ENCODE measurements around the gene CAPN9.
"Not testable (repeated sequence)": the region's sequence is repeated elsewhere in the genome, so short reads cannot be mapped to it uniquely, and the experiment has no call there.

CAPN9 gene, protein sequence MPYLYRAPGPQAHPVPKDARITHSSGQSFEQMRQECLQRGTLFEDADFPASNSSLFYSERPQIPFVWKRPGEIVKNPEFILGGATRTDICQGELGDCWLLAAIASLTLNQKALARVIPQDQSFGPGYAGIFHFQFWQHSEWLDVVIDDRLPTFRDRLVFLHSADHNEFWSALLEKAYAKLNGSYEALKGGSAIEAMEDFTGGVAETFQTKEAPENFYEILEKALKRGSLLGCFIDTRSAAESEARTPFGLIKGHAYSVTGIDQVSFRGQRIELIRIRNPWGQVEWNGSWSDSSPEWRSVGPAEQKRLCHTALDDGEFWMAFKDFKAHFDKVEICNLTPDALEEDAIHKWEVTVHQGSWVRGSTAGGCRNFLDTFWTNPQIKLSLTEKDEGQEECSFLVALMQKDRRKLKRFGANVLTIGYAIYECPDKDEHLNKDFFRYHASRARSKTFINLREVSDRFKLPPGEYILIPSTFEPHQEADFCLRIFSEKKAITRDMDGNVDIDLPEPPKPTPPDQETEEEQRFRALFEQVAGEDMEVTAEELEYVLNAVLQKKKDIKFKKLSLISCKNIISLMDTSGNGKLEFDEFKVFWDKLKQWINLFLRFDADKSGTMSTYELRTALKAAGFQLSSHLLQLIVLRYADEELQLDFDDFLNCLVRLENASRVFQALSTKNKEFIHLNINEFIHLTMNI

DNA sequence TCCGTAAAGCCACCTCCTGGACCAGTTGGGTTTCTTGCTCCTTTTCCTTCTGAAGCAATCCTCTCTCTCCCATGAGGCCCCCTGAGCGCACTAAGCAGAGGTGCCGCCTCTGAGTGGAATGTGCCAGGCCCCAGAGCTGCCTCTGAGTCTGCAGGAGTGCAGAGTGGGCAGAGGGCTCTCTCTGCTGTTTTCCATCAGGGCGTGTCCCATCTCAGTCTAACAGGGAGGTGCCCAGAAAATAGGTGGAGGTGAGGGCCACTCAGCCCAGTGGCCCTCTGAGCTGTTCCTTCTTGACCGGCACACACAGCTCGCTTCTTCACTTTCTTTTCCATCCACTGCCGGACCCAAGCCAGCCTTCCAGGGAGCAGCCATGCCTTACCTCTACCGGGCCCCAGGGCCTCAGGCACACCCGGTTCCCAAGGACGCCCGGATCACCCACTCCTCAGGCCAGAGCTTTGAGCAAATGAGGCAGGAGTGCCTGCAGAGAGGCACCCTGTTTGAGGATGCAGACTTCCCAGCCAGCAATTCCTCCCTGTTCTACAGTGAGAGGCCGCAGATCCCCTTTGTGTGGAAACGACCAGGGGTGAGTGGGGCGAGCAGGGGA, at the start of gene CAPN9:
Gene CAPN9 (plus strand): TSS at position 262 of the 604 bp plus-strand sequence. CDS start 109 bp downstream, at position 371.
- H3K9me3 ChIP-seq (ENCODE audit: control insufficient read depth in 1 of 2, low read length in 2 of 2) = no peaks in the 10 kb centered on the region
- no peaks in the 10 kb centered on the region for H3K36me3 ChIP-seq (ENCODE audit: control insufficient read depth in 1 of 2, insufficient read depth in 2 of 2, low read length in 2 of 2)
- H3K4me1 ChIP-seq (ENCODE audit: control insufficient read depth in 1 of 2, insufficient read depth in 2 of 2, low read length in 2 of 2) = no peaks in the 10 kb centered on the region
- H3K4me3 ChIP-seq (ENCODE audit: low read depth in 1 of 2, low read length in 2 of 2) = no peak within 1 kb of the TSS
- no peak within 1 kb of the TSS for H3K27ac ChIP-seq (ENCODE audit: low read length)
- no peaks in the 10 kb centered on the region for H3K27me3 ChIP-seq (ENCODE audit: low read depth, low read length)

DNA sequence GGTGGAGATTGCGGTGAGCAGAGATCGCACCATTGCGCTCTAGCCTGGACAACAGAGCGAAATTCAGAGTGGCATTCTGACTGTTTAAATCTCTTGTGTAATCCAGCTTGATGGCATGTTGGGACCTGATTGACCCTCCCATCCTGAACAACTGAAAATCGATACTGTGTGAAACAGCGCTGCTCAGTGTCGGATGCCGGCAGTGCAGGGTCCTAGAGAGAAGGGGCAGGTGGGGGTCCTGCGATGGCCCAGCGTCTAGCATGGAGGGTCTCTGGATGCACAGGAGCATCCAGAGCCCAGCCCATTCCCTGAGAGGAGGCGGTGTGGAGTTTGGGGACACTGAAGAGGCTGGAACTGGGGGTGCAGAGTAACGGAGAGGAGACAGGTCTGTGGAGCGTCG, 49.1 kb upstream of the CAPN9 start:
- Histone ChIP-seq H3K27ac (ENCODE audit: low read length) (no peak overlapping the region), H3K27me3 (ENCODE audit: low read depth, low read length) (no peaks in the 10 kb centered on the region), H3K9me3 (ENCODE audit: control insufficient read depth in 1 of 2, low read length in 2 of 2) (no peaks in the 10 kb centered on the region), H3K4me1 (ENCODE audit: control insufficient read depth in 1 of 2, insufficient read depth in 2 of 2, low read length in 2 of 2) (no peaks in the 10 kb centered on the region), H3K36me3 (ENCODE audit: control insufficient read depth in 1 of 2, insufficient read depth in 2 of 2, low read length in 2 of 2) (peaks cover 4 to 13% of the 10 kb centered on the region in 2 donors), H3K4me3 (ENCODE audit: low read depth in 1 of 2, low read length in 2 of 2) (no peak overlapping the region)

DNA sequence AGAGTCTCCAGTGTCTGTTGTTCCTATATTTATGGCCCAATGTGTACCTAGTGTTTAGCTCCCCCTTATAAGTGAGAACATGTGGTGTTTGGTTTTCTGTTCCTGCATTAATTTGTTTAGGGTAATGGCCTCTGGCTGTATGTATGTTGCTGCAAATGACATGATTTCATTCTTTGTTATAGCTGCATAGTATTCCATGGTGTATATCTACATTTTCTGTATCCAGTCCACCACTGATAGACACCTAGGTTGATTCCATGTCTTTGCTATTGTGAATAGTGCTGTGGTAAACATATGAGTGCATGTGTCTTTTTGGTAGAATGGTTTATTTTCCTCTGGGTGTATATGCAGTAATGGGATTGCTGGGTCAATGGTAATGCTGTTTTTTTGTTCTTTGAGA, 48.2 kb upstream of the CAPN9 start:
- H3K36me3 ChIP-seq (ENCODE audit: control insufficient read depth in 1 of 2, insufficient read depth in 2 of 2, low read length in 2 of 2); H3K27ac ChIP-seq (ENCODE audit: low read length); H3K27me3 ChIP-seq (ENCODE audit: low read depth, low read length); H3K4me1 ChIP-seq (ENCODE audit: control insufficient read depth in 1 of 2, insufficient read depth in 2 of 2, low read length in 2 of 2); H3K9me3 ChIP-seq (ENCODE audit: control insufficient read depth in 1 of 2, low read length in 2 of 2); H3K4me3 ChIP-seq (ENCODE audit: low read depth in 1 of 2, low read length in 2 of 2): not testable (repeated sequence)

DNA sequence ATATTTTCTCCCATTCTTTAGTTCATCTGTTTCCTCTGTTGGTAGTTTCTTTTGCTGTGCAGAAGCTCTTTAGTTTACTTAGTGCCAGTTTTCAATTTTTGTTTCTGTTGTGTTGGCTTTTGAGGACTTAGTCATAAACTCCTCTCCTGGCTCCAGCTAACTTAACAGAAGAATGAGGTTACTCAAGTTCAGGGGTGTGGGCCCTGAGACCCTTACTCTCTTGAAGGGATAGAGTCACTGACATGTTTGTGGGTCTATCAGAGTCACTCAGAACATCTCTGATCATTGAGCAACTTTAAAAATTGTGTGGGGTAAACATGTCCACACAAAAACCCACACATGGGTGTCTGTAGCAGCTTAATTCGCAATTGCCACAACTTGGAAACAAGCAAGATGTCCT, 47.5 kb upstream of the CAPN9 start:
- no peaks in the 10 kb centered on the region for H3K9me3 ChIP-seq (ENCODE audit: control insufficient read depth in 1 of 2, low read length in 2 of 2)
- H3K36me3 ChIP-seq (ENCODE audit: control insufficient read depth in 1 of 2, insufficient read depth in 2 of 2, low read length in 2 of 2) = no peaks in the 10 kb centered on the region
- no peaks in the 10 kb centered on the region for H3K27me3 ChIP-seq (ENCODE audit: low read depth, low read length)
- H3K4me3 ChIP-seq (ENCODE audit: low read depth in 1 of 2, low read length in 2 of 2) = no peak overlapping the region
- H3K27ac ChIP-seq (ENCODE audit: low read length) = no peak overlapping the region
- H3K4me1 ChIP-seq (ENCODE audit: control insufficient read depth in 1 of 2, insufficient read depth in 2 of 2, low read length in 2 of 2) = no peaks in the 10 kb centered on the region

DNA sequence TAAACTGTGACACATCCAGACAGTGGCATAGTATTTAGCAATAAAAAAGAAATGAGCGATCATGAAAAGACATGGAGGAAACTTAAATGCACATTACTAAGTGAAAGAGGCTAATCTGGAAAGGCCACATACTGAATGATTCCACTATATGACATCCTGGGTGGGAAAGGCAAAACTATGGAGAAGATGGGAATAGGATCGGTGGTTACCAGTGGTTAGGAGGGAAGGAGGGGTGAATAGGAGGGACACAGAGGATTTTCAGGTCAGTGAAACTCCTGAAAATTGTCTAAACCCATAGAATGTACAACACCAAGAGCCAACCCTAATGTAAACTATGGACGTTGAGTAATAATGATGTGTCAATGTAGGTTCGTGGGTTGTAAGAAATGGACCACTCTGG, 47.1 kb upstream of the CAPN9 start:
- Histone ChIP-seq H3K9me3 (ENCODE audit: control insufficient read depth in 1 of 2, low read length in 2 of 2) (no peaks in the 10 kb centered on the region), H3K4me1 (ENCODE audit: control insufficient read depth in 1 of 2, insufficient read depth in 2 of 2, low read length in 2 of 2) (no peaks in the 10 kb centered on the region), H3K36me3 (ENCODE audit: control insufficient read depth in 1 of 2, insufficient read depth in 2 of 2, low read length in 2 of 2) (no peaks in the 10 kb centered on the region), H3K4me3 (ENCODE audit: low read depth in 1 of 2, low read length in 2 of 2) (no peak overlapping the region), H3K27ac (ENCODE audit: low read length) (no peak overlapping the region), H3K27me3 (ENCODE audit: low read depth, low read length) (no peaks in the 10 kb centered on the region)

DNA sequence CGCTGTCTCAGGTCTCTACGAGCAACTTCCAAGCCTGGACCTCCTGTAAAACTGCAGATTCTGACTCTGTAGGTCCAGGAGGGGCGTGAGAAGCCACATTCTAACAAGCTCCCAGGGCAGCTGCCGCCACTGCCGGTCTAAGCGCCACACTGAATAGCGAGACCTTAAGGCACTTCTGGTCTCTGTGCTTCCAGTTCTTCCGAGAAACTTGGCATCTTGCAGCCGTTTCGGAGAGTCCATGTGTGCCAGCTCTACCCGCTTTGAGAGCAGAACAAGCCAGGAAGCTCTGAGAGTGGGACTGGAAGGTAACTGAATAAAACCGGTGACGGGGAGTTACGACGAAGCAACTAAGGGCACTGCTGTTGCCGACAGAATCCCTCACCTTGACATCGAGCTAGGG, 45.8 kb upstream of the CAPN9 start:
- Histone ChIP-seq H3K27me3 (ENCODE audit: low read depth, low read length) (no peaks in the 10 kb centered on the region), H3K36me3 (ENCODE audit: control insufficient read depth in 1 of 2, insufficient read depth in 2 of 2, low read length in 2 of 2) (no peaks in the 10 kb centered on the region), H3K4me3 (ENCODE audit: low read depth in 1 of 2, low read length in 2 of 2) (no peak overlapping the region), H3K4me1 (ENCODE audit: control insufficient read depth in 1 of 2, insufficient read depth in 2 of 2, low read length in 2 of 2) (no peaks in the 10 kb centered on the region), H3K9me3 (ENCODE audit: control insufficient read depth in 1 of 2, low read length in 2 of 2) (no peaks in the 10 kb centered on the region), H3K27ac (ENCODE audit: low read length) (no peak overlapping the region)

DNA sequence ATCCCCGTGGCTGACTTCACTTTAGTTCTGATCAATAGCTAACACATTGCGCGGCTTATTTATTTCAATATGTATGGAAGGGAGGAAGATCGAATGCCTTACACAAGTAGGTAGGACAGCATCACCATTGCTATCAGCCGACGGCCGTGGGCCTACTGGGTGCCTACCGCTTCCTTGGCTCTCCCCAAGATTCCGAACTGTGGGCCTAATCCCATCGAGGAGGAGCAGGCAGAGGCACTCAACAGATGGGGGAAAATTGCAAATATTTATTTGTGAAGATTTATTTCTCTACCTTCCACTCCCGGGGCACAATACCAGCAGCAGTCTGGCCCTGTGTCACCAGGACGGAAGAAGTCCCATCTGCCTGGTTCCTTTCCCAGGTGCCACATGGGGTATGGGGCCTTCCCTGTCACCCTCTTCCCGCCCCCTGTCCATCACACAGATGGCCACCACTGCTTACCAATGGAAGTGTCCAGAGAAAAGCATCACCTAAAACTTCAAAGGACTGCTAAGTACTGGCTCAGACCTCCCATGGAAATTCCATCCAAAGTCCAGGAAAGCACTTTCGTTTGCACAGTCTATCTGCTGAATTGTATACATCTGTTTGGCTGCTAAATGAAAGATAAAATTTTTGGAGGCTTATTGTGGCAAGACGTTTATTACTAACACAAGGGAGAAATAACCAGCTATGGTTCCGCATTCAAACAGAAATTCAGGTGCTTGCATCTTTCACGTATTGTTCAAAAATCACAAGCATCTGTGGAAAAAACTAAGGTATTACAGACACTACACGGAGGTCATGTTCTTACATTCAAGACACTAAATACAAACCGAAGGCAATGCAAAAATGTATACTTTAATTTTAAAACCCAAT, 45.1 kb upstream of the CAPN9 start:
- H3K36me3 ChIP-seq (ENCODE audit: control insufficient read depth in 1 of 2, insufficient read depth in 2 of 2, low read length in 2 of 2) = no peaks in the 10 kb centered on the region
- H3K4me3 ChIP-seq (ENCODE audit: low read depth in 1 of 2, low read length in 2 of 2) = no peak overlapping the region
- H3K4me1 ChIP-seq (ENCODE audit: control insufficient read depth in 1 of 2, insufficient read depth in 2 of 2, low read length in 2 of 2) = no peaks in the 10 kb centered on the region
- no peaks in the 10 kb centered on the region for H3K27me3 ChIP-seq (ENCODE audit: low read depth, low read length)
- no peak overlapping the region for H3K27ac ChIP-seq (ENCODE audit: low read length)
- H3K9me3 ChIP-seq (ENCODE audit: control insufficient read depth in 1 of 2, low read length in 2 of 2) = no peaks in the 10 kb centered on the region

DNA sequence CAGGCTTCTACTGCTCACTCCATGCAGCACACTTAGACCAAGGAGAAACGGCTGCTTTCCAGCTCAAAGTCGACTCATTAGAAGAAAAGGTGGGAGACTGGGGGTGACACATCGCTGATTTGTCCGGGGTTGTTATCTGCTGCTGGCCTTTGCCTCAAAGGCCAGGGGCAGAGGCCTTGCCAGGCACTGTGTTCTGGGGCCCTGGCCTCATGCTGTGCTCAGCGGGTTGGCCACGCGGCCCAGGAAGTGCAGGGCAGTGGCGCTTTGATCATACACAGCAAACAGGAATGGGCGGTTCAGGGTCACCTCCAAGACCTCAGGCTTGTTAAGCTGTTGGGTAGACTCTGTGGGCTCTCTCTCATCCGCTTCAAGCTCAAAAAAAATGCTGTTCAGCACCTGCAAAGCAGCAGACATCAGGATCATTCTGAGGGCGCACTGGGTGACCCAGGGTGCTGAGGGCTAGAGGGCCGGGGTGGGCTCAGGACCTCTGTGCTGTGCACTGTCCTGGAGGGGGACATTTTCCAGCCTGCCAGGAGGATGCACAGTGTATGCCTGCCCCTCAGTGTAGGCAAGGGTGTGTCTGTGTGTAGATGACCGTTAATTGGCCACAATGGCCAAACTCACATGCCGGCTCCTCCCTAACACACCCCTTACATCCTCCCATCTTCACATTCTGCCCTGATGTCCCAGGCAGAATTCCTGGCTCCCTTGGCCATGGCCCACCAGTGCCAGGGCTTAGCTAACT, 44.1 kb upstream of the CAPN9 start:
- H3K27ac ChIP-seq (ENCODE audit: low read length) = no peak overlapping the region
- H3K36me3 ChIP-seq (ENCODE audit: control insufficient read depth in 1 of 2, insufficient read depth in 2 of 2, low read length in 2 of 2) = no peaks in the 10 kb centered on the region
- no peaks in the 10 kb centered on the region for H3K27me3 ChIP-seq (ENCODE audit: low read depth, low read length)
- H3K9me3 ChIP-seq (ENCODE audit: control insufficient read depth in 1 of 2, low read length in 2 of 2) = no peaks in the 10 kb centered on the region
- H3K4me3 ChIP-seq (ENCODE audit: low read depth in 1 of 2, low read length in 2 of 2) = no peak overlapping the region
- H3K4me1 ChIP-seq (ENCODE audit: control insufficient read depth in 1 of 2, insufficient read depth in 2 of 2, low read length in 2 of 2) = no peaks in the 10 kb centered on the region

DNA sequence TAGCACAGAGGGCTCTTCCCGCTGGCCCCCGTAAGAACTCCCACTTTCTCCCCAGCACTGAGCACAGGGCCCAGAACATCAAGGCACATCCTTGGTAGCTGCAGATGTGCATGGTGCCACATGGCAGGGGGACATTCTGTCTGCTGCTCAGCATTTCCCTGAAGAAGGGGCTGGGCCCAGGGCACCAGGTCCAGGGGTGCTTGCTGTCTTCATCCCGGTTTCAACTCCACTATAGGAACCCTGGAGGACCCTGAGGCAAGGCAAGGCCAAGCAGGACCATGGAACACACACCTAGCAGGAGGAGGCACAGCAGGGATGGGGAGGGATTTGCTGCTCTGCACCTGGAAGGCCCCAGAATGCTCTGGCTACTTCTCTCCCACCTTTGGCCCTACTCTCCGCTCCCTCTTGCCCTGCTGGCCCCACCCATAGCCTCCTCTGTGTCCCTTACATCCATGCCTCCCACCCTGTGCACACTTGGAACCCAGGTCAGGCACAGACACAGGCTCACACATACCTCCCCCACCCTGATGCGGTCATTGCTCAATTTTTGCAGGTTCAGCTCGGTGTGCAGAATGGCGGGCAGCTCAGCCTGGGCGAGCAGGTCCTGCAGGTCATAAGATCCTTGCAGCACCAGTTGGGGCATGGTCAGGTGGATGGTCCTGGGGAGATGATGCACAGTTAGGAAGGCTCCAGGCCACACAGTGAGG, 43.4 kb upstream of the CAPN9 start:
- Histone ChIP-seq H3K4me3 (ENCODE audit: low read depth in 1 of 2, low read length in 2 of 2) (no peak overlapping the region), H3K4me1 (ENCODE audit: control insufficient read depth in 1 of 2, insufficient read depth in 2 of 2, low read length in 2 of 2) (no peaks in the 10 kb centered on the region), H3K27ac (ENCODE audit: low read length) (no peak overlapping the region), H3K27me3 (ENCODE audit: low read depth, low read length) (no peaks in the 10 kb centered on the region), H3K9me3 (ENCODE audit: control insufficient read depth in 1 of 2, low read length in 2 of 2) (no peaks in the 10 kb centered on the region), H3K36me3 (ENCODE audit: control insufficient read depth in 1 of 2, insufficient read depth in 2 of 2, low read length in 2 of 2) (no peaks in the 10 kb centered on the region)

DNA sequence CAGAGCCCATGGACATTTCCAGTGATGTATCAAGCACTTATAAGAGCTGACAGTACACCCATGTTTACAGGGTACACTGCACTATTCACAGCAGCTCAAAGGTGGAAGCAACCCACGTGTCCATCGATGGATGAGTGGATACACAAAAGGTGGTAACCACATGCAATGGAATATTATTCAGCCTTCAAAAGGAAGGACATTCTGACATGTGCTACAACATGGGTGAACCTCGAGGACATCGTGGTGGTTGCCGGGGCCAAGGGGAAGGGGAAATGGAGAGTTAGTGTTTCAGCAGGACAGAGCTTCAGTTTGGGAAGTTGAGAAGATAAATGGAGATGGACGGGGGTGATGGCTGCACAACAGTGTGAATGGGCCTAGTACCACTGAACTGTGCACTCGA, 42.4 kb upstream of the CAPN9 start:
- Histone ChIP-seq H3K36me3 (ENCODE audit: control insufficient read depth in 1 of 2, insufficient read depth in 2 of 2, low read length in 2 of 2) (no peaks in the 10 kb centered on the region), H3K27me3 (ENCODE audit: low read depth, low read length) (no peaks in the 10 kb centered on the region), H3K4me3 (ENCODE audit: low read depth in 1 of 2, low read length in 2 of 2) (no peak overlapping the region), H3K9me3 (ENCODE audit: control insufficient read depth in 1 of 2, low read length in 2 of 2) (no peaks in the 10 kb centered on the region), H3K4me1 (ENCODE audit: control insufficient read depth in 1 of 2, insufficient read depth in 2 of 2, low read length in 2 of 2) (no peaks in the 10 kb centered on the region), H3K27ac (ENCODE audit: low read length) (no peak overlapping the region)
